GM18873 (cell line): ENCODE results near the gene C6orf118.

ENCODE experiments used
- ATAC-seq: cut with Tn5 transposase; IDR thresholded peaks from one replicate; pipeline ENCODE4 v1.9.1; 2021; ENCODE audit warnings: mild to moderate bottlenecking, moderate library complexity, moderate number of reproducible peaks; ENCODE audit not compliant: unreplicated experiment, low FRiP score

C6orf118 gene

DNA sequence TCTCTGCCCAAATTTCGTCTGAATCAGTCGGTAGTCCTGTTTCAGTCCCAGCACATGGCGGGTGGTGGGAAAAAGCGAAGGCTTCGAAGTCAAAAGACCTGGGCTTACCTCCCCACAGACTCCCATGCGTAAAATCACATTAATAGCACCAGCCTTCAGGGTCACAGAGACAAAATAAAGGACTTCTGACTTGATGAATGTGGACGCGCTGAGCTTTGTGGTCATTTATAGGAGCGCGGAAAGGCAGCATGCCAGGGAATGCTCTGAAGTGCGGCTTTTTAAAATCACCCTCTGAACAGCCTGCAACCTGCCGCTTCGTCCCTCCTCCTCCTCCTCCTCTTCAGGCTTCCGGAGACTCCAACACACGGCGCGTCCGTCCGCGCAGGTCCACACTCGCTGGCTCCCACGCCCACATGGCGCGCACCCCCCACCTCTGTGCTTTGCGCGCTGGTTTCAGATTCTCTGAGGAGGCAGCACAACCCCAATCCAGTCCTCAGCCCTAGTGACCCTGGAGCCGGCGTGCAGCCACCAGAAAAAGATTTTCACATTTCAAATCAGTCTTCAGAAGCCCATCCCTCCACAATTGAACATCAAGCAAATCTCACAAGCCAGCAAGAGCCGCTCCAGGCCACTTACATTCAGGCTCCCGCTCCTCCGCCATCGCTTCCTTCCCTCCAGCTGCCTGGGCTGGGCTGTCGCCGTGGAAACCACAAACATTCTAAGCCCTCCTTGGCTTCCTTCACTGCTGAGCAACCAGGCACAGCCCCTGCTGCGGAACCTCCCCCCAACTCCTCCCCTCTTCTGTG, at the start of gene C6orf118:
Gene C6orf118 (minus strand): TSS at position 680 of the 806 bp plus-strand sequence. CDS start 19 bp downstream, at position 661.
- ATAC-seq, result no peak

DNA sequence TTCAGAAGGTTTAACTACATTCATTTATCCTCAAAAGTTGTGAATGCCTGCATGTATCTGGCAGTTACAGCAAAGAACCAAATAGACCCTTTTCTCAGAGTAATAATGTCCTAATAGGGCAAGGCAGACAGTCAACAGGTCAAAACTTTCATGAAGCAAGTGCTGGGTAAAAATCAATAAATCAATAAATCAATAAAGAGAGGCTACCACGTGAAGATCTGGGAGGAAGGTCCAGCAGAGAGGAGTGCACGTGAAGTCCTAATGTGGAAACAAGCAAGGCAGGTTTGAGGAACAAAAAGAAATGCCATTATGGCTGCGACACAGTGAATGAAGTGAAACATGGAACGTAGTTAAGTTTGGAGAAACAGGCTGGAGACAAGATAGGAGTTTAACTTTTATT, 36.3 kb upstream of the C6orf118 start:
- ATAC-seq, result no peak

DNA sequence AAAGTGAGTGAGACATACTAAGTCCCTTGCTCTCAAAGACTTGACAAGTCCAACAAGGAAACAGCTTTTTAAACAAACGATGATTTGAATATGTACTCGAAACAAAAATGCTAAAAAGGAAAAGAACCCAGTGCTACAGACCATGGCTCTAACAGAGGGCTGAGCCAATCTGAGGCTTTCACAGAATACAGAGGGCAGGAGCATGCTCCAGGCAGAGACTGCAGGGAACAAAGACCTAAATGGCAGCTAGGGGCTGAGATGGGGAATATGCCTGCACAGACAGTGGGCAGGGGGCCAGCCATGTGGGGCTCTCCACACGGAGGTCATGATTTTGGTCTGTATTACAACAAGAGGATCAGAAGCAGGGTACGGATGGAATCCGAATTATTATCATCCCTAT, 31.1 kb upstream of the C6orf118 start:
- ATAC-seq, result no peak

DNA sequence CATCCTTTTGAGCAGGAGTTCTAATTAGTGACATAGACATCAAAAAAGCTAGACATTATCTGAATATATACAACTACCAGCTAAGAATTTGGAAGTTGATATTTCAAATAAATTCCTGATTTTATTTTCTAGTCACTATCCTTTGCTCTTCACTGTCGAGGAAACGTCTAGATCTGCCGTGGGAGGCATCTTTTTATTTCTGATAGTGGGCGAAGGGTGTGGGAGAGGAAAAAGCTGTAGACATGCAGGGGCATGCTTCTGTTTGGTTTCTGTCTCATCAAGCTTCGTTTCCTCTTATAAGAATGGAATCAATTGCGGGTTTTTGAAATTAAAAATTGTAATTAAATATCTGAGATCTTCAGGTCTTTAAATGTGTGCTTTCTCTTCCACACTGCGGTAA, 16.2 kb upstream of the C6orf118 start:
- ATAC-seq, result no peak

DNA sequence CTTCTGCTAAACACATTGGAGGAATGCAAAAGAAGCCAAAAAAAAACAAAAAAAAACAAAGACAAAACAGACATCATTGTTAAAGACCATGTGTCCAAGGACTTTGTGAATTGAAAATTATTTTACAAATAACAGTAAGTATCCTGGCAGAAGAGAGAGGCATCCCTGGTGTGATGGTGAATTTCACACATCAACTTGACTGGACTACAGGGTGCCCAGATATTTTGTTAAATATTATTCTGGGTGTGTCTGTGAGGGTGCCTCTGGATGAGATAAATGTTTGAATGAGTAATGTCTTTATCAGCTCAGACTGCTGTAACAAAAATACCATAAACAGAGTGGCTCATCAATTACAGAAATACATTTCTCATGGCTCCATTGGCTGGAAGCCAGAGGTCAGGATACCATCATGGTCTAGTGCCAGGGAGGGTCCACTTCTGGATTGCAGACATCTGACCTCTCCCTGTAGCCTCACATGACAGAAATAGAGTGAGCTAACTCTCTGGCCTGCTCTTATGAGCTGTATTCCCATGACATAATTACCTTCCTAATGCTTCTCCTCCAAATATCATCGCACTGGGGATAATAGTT, 12.2 kb upstream of the C6orf118 start:
- no peak for ATAC-seq

DNA sequence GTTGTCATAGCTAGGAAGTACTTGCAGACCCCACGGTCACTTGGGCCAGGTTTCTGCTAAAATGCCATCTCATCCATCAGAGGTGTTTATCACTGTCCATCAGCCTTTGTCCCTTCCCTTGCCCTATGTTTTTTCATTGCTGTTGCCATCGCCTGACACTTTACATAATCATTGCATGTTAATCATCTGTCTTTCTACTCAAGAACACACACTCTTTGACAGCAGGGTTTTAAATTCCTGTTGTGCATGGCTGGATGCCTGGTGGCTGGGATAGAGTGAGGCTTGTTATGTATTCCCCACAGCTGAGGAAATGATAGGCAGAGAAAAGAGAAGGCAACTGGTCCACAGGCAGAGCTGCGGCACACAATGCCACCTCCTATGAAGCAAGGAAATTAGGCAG, 11.7 kb upstream of the C6orf118 start:
- ATAC-seq, result no peak

DNA sequence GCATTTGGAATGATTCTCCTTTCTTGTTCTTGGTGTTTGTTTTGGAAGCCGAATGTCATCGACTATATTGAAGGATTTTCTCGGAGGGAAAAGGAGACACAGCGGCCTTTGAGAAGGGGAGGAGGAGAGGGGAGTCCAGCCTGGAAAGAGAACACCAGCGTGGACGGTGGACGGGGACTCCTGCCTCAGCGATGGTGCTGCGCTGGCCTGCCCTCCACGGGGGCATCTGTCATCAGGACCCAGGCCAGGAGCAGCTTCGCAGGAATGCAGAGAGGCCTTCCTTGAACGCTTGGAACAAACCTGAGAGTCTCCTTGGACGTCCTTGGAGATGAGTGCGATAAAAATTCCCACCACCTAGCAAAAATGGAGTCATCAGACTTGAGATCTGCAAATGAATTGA, 8.3 kb upstream of the C6orf118 start:
- no peak for ATAC-seq

DNA sequence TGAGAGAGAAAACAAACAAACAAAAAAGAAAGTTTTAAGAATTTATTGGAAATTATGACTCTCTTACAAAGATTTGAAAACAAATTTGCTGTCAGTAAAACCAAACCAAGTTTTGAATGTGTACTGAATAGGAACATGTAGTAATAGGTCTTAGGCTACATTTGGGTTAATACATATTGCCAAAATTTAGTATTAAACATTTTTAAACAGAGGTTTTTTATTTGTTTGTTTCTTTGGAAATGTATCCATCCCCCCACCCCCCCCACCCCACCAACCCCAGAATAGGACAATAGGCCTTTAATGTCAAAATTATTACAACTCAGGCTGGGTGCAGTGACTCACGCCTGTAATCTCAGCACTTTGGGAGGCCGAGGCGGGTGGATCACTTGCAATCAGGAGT, 2.5 kb downstream of the C6orf118 start:
- no peak for ATAC-seq

DNA sequence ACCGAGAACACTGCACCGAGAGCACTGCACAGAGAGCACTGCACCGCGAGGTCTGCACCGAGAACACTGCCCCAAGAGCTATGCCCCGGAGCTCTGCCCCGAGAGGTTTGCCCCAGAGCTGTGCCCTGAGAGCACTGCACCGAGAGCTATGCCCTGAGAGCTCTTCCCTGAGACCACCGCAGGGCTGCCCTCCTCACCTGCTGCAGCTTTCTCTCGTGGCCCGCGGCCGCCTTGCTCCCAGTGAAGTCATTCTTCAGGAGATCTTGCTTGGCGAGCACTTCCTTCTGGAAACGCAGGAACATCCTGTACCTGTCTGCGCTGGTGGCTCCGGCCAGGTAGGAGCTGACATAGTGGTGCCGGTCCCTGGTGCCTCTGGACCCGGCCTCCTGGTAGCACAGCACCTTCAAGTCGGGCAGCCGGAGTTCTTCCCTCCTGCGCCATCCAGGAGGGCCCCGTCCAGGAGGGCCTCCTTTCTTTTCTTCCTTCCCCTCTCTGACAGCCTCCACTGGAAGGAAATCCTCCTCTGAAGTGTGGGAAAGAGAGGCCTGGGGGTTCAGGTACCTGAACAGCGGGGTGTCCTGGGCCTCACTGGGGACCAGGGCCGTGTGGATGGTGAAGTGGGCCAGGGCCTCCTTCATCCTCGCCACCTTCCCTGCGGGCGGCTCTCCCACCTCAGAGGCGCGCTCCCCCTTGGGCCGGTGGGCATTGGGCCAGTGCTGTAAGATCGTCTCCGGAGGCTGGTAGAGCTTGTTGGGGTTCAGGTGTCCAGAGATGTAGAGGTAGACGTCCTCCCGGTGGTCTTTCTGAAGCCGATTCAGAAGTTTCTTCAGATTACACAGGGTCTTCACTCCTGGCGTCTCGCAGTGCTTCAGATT, 7.8 kb downstream of the C6orf118 start:
- no peak for ATAC-seq

DNA sequence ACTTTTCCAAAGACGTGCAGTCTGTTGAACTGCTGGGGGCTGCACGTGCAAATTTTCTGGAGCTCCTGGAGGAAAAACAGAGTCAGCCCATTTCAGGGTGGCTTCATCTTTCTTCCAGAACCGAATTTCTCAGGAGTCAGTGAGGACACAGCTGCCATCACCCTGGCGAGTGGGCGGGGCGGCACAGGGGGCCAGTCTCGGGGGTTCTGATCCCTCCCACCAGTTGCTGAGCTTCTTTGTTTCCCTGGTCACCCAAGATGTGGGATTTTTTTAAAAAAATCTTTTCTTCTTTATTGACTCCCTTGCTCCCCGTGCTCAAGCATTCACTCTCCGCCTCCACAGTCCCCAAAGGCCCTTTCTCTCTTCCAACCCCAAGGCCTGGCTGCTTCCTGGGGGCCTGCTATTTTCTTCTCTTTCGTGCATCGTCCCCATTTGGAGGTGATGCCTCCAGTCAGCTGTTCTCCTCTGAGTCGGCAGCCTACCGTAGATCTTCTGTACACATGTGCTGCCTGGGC, 8.9 kb downstream of the C6orf118 start:
- no peak for ATAC-seq

DNA sequence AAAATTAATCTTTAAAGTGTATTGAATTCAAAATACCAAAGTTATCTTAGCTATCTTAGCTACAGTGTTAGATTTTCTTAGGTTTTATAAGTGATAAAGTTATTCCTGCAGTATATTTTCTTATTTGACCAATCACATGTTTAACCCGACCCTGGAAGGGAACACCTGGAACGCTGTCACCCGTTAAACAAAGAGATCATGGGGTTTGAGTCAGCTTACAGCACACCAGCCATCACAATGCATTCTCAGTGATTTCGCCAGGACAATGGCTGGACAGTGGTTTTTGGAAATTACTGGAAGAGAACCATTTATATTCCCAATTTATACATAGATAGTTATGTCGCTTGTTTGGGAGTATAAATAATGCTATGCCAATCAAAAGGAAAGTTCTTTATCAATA, 10.5 kb downstream of the C6orf118 start:
- ATAC-seq, result no peak

DNA sequence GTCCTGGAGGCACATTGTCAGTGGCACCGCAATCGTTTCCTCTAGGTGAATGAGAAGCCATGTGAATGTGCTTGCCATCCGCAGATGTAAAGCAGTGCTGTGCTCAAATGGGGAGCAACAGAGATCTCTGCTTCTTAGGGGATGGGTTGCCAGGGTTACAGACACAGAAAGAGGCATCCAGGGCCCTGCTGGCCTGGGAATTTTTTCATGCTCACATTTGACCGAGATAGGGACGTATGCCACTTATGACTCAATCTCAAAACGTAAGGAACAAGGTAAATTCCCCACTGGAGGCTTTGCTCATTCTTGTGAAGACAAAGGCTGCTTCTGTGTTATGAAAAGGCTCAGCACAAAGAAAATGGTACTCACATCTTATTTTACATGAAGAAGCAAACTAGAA, 11.0 kb downstream of the C6orf118 start:
- ATAC-seq, result no peak

DNA sequence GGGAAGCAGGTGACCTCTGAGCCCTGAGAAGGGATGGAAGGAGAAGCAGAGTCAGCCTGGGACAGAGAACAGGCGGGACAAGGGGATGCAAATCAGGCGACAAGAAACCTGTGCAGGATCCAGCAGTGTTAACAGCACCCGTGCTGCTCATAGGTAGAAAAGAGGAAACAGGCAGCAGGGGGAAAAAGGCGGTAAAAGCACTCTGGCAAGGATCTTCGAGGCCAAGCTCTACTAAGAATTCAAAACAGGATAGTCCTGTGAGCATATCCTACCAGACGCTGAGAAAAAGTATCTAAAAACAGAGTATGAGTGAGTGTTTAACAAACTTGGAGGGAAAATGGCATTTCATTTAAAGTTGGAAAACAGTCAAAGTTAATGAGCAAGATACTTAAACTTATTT, 16.7 kb downstream of the C6orf118 start:
- no peak for ATAC-seq

DNA sequence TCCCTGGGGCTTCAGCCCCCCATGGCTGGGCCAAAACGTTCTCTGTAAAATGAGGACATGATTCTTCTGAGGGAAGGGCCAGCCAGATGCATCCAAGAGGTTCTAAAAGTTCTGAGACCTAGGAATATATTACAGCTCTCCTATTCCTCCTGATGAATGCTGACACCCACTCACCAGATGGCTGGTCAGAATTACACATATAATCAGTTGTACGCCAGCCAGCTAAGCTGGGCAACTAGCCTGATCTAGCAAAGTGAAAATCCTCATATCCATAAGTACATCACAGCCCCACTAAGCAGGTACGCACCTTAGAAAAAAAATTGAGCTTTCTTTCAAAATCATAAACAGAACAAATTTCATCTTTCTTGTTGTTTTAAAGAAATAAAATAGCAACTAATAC, 34.8 kb downstream of the C6orf118 start:
- no peak for ATAC-seq

DNA sequence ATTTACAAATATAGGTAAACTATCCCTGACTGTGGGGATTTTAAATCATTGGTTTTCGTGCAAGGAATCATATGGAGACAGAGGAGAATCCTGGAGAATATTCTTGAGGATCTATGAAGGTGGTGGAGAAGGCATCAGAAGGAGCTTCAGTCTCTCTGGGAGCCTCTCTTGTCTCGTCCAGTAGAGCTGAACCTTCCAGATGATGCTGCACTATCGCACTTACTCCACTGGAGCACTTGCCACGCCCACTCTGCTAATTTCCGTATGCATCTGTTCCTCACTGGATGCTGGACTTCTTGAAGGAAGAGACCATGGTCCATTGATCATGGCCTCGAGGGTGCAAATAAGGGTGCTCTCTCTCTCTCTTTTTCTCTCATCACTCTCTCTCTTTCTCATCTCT, 36.8 kb downstream of the C6orf118 start:
- no peak for ATAC-seq

DNA sequence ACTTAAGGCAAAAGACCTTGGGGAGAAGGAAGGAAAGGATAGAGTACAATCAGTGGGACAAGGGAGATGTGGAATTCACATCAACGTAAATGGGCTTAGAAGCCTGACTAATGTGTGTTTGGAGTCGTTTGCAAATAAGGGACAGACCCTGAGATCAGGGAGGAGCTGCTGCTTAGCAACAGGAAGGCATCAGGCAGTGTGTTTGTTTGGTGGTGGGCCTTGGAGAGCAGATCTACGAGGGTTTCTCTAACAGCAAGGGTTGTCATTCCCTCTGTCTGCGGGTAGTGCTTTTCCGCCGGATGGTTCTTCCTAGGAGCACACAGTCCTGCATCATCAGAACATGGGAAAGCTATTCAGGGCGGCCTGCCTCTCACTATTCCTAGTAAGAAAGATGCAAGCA, 40.4 kb downstream of the C6orf118 start:
- ATAC-seq, result no peak

DNA sequence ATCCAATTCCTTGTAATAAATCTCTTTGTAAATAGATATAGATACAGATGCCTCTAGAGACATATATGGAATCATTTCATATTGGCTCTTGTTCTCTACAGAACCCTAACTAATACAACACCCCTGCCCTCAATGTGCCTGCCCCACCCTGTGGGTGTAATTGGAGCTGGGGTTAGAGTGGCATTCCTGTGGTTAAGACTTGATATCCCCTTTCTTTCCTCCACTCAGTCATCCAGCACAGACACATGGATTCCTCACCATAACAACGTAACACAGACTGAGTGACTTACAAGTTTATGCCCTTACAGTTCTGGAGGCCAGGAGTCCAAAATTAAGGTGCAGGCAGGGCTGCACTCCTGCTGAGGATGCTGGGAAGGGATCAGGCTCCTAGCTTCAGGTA, 42.8 kb downstream of the C6orf118 start:
- no peak for ATAC-seq

DNA sequence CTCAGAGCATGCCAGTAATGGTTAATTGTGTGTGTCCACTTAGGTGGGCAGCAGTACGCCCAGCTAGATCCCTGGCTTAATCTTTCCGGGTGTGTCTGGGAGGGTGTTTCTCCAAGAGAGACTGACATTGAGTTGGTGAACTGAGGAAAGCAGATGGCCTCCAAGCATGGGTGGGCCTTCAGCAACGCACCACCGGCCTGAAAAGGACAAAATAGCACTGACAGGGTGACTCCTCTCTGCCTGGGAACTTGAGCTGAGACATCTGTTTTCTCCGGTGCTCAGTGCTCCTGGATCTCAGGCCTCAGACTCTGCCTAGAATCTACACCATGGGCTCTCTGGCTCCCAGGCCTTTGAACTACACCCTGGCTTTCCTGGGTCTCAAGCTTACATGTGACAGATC, 43.2 kb downstream of the C6orf118 start:
- ATAC-seq, result no peak

DNA sequence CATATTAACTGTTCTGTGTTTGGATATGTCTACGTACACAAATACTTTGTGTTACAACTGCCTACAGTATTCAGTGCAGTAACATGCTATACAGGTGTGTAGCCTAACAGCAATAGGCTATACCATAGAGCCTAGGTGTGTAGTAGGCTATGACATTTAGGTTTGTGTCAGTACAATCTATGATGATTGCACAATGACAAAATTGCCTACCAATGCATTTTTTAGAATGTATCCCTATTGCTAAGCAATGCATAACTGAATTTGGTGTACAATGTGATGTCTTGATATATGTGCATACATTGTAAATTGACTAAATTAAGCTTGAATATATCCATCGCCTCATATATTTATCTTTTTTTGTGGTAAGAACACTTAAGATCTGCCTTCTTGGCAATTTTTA, 48.9 kb downstream of the C6orf118 start:
- ATAC-seq, result no peak

DNA sequence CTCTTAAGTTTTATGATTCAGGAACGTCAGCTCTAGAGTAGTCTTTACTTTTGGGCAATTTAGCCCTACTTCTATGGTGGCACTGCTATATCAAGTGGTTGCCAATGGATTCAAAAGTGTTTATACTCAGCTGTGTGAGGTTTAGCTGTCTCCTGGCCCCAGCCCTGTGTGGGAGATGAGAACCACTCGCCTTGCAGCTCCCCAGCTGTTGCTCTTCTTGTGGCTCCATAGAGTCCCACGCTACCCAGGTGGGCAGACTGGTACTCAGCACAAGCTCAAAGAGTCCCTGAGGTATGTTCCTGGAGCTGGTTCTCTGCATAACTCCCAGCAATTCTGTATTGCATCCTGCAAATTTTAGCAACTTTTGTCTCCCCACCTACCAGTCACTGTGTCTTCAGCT, 59.6 kb downstream of the C6orf118 start:
- ATAC-seq, result no peak

DNA sequence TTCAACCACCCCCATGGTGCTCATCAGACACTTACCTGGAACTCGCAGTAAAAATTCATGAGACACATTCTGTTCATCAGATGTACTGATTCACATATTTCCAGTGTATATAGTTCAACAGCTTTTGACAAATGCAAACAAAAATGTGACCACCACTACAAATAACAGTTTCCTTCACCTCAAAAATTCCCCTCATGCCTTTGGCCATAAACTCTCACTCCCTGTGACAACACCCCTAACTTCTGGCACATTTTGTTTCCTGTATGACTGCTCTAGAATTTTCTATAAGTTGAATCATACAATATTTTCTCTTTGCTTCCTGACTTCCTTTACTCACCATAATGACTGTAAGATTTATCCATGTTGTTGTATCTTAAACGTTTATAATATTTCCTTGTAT, 63.7 kb downstream of the C6orf118 start:
- no peak for ATAC-seq
